Measurements from ENCODE around the gene HTATIP2.
"Not testable (repeated sequence)": the region's sequence is repeated elsewhere in the genome, so short reads cannot be mapped to it uniquely, and the experiment has no call there.

Gene HTATIP2

GRCh38 chr11:20374741-20375300 is 11.3 kb downstream of the HTATIP2 start:
- ATAC-seq = no peak
- TF ChIP-seq ZNF8 (CRISPR knock-in tag; IDR thresholded peaks at IDR 0.05) (no peak), POU6F1 (CRISPR knock-in tag; IDR thresholded peaks at IDR 0.05; ENCODE audit: borderline replicate concordance, low read depth) (no peak), ISL1 (CRISPR knock-in tag; IDR thresholded peaks at IDR 0.05) (no peak), ZC3H10 (CRISPR knock-in tag; IDR thresholded peaks at IDR 0.05) (no peak), ARNTL (CRISPR knock-in tag; IDR thresholded peaks at IDR 0.05; ENCODE audit: borderline replicate concordance, low read depth) (no peak), ZFP30 (CRISPR knock-in tag; IDR thresholded peaks at IDR 0.05) (no peak), GLIS3 (CRISPR knock-in tag; IDR thresholded peaks at IDR 0.05) (no peak), ZFP3 (CRISPR knock-in tag; IDR thresholded peaks at IDR 0.05) (no peak), PPARA (CRISPR knock-in tag; IDR thresholded peaks at IDR 0.05; ENCODE audit: borderline replicate concordance) (no peak), OSR1 (CRISPR knock-in tag; IDR thresholded peaks at IDR 0.05) (no peak), RARB (CRISPR knock-in tag; IDR thresholded peaks at IDR 0.05) (no peak), CSRNP3 (CRISPR knock-in tag; IDR thresholded peaks at IDR 0.05) (no peak), ZNF565 (CRISPR knock-in tag; conservative IDR thresholded peaks at IDR 0.05; ENCODE audit: low read depth) (no peak), BACH2 (CRISPR knock-in tag; IDR thresholded peaks at IDR 0.05; ENCODE audit: borderline replicate concordance) (no peak), TOX (CRISPR knock-in tag; IDR thresholded peaks at IDR 0.05; ENCODE audit: borderline replicate concordance) (no peak), ESRRG (CRISPR knock-in tag; IDR thresholded peaks at IDR 0.05) (no peak), SNAI2 (CRISPR knock-in tag; IDR thresholded peaks at IDR 0.05) (no peak), TCF4 (CRISPR knock-in tag; IDR thresholded peaks at IDR 0.05; ENCODE audit: borderline replicate concordance) (no peak)
- TF ChIP-seq, protein P1, sequence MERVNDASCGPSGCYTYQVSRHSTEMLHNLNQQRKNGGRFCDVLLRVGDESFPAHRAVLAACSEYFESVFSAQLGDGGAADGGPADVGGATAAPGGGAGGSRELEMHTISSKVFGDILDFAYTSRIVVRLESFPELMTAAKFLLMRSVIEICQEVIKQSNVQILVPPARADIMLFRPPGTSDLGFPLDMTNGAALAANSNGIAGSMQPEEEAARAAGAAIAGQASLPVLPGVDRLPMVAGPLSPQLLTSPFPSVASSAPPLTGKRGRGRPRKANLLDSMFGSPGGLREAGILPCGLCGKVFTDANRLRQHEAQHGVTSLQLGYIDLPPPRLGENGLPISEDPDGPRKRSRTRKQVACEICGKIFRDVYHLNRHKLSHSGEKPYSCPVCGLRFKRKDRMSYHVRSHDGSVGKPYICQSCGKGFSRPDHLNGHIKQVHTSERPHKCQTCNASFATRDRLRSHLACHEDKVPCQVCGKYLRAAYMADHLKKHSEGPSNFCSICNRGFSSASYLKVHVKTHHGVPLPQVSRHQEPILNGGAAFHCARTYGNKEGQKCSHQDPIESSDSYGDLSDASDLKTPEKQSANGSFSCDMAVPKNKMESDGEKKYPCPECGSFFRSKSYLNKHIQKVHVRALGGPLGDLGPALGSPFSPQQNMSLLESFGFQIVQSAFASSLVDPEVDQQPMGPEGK (CRISPR knock-in tag; IDR thresholded peaks at IDR 0.05; ENCODE audit: borderline replicate concordance) = no peak

- TF ChIP-seq ZFP30 (CRISPR knock-in tag; IDR thresholded peaks at IDR 0.05) (no peak), ZNF565 (CRISPR knock-in tag; conservative IDR thresholded peaks at IDR 0.05; ENCODE audit: low read depth) (no peak), ZNF70 (CRISPR knock-in tag; IDR thresholded peaks at IDR 0.05) (no peak), GLIS3 (CRISPR knock-in tag; IDR thresholded peaks at IDR 0.05) (no peak), SNAI2 (CRISPR knock-in tag; IDR thresholded peaks at IDR 0.05) (no peak), ZFP3 (CRISPR knock-in tag; IDR thresholded peaks at IDR 0.05) (no peak), CSRNP3 (CRISPR knock-in tag; IDR thresholded peaks at IDR 0.05) (no peak), RARB (CRISPR knock-in tag; IDR thresholded peaks at IDR 0.05) (no peak), TOX (CRISPR knock-in tag; IDR thresholded peaks at IDR 0.05; ENCODE audit: borderline replicate concordance) (no peak), OSR1 (CRISPR knock-in tag; IDR thresholded peaks at IDR 0.05) (no peak), CREB5 (CRISPR knock-in tag; IDR thresholded peaks at IDR 0.05; ENCODE audit: low read depth) (no peak)
- TF ChIP-seq, protein P1 (CRISPR knock-in tag; IDR thresholded peaks at IDR 0.05; ENCODE audit: borderline replicate concordance) = no peak
These were observed 12.7 kb downstream of the HTATIP2 start for GRCh38 chr11:20376162-20376730.

GRCh38 chr11:20385996-20386395 is 22.5 kb downstream of the HTATIP2 start:
- ATAC-seq = not testable (repeated sequence)

More at GRCh38 chr11:20376162-20376730, 12.7 kb downstream of the HTATIP2 start:
- no peak for ATAC-seq

Data from SK-N-SH treated with all-trans-retinoic acid at 6 μM for 48 hours (cell line).